Measurements from ENCODE around the gene CDK17. TPM values are rescaled to one million over a fixed set of nuclear protein-coding genes. Genes with fewer than 3 reads are reported as not detected.
"Not testable (repeated sequence)": the region's sequence is repeated elsewhere in the genome, so short reads cannot be mapped to it uniquely, and the experiment has no call there.

CDK17 gene
- total and polyA plus RNA-seq, 12 donors = 8.5 to 32.4 (median 21.0) TPM

DNA sequence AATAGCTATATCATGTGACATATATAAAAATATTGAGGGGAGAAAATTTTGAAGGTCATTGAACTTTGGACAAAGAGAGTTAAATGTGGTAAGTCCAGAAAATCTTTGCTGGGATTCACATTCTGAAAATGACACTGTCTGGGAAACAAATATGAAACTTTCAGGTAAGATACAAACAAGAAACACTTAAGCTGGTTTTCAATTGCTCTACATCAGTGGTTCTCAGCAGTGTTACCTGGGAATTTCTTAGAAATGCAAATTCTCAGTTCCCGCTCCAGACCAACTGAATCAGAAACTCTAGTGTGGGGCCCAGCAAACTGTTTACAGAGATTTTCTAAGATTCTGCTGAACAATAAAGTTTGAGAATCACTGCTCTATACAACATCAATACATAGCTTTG, 3.6 kb upstream of the CDK17 start:
- no peak for TF ChIP-seq CTCF (IDR thresholded peaks at IDR 0.05)
- ATAC-seq (no peak), DNase-seq (no peak)
- Histone ChIP-seq H3K4me1 (peaks cover 0 to 24% (median 6%) of the 10 kb centered on the region in 9 donors), H3K27me3 (no peaks in the 10 kb centered on the region), H3K36me3 (no peaks in the 10 kb centered on the region), H3K4me3 (no peak overlapping the region), H3K27ac (no peak overlapping the region), H3K9me3 (no peaks in the 10 kb centered on the region)
- 94 to 100% methylated on average over 1 of the region's 1 CpG for WGBS, 2 donors
- intact Hi-C loops (cut with DNase I) = loop anchor here in 8 of 10 donors (5.0 to 10.0 kb wide), 13 partner anchors 43 to 369 kb away; partner anchors contain the start of genes CFAP54 (in 3 of the 8) and LTA4H (in 1 of the 8)

GRCh38 chr12:96402522-96402921, 2.3 kb upstream of the CDK17 start:
- 94 to 96% methylated on average over 8 of the region's 8 CpGs for WGBS, 2 donors
- not testable (repeated sequence) for H3K27ac ChIP-seq, DNase-seq, H3K4me3 ChIP-seq, ATAC-seq, H3K27me3 ChIP-seq, H3K36me3 ChIP-seq, H3K9me3 ChIP-seq
- intact Hi-C loops (cut with DNase I) = loop anchor here in 8 of 10 donors (5.0 to 10.0 kb wide), 13 partner anchors 45 to 368 kb away; partner anchors contain the start of genes CFAP54 (in 3 of the 8) and LTA4H (in 1 of the 8)
- H3K4me1 ChIP-seq = peaks cover 0 to 30% (median 19%) of the 10 kb centered on the region in 9 donors

DNA sequence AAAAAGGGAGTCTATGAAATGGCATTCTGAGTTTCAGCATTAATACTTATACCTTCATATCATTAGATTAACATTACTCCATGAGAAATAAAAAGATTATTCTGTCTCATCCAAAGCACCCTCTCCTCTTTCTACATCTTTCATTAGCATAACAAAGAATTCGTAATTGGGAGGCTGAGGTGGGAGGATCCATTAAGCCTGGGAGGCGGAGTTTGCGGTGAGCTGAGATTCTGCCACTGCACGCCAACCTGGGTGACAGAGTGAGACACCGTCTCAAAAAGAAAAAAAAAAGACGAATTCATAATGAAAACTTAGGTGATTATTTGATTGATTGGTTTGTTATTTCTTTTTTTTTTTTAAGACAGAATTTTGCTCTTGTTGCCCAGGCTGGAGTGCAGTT, 1.8 kb upstream of the CDK17 start:
- no peak overlapping the region for H3K4me3 ChIP-seq
- H3K36me3 ChIP-seq = no peaks in the 10 kb centered on the region
- ATAC-seq (no peak), DNase-seq (no peak)
- 90 to 95% methylated on average over 6 of the region's 6 CpGs for WGBS, 2 donors
- no peak for TF ChIP-seq CTCF (IDR thresholded peaks at IDR 0.05)
- no peaks in the 10 kb centered on the region for H3K27me3 ChIP-seq
- intact Hi-C loops (cut with DNase I) = loop anchor here in 8 of 10 donors (5.0 to 10.0 kb wide), 13 partner anchors 45 to 367 kb away; partner anchors contain the start of genes CFAP54 (in 3 of the 8) and LTA4H (in 1 of the 8)
- H3K9me3 ChIP-seq = no peaks in the 10 kb centered on the region
- H3K27ac ChIP-seq = peak overlapping the region in 4 of 10 donors; percentile 96 to 100 (median 100)
- peaks cover 0 to 31% (median 23%) of the 10 kb centered on the region in 9 donors for H3K4me1 ChIP-seq

DNA sequence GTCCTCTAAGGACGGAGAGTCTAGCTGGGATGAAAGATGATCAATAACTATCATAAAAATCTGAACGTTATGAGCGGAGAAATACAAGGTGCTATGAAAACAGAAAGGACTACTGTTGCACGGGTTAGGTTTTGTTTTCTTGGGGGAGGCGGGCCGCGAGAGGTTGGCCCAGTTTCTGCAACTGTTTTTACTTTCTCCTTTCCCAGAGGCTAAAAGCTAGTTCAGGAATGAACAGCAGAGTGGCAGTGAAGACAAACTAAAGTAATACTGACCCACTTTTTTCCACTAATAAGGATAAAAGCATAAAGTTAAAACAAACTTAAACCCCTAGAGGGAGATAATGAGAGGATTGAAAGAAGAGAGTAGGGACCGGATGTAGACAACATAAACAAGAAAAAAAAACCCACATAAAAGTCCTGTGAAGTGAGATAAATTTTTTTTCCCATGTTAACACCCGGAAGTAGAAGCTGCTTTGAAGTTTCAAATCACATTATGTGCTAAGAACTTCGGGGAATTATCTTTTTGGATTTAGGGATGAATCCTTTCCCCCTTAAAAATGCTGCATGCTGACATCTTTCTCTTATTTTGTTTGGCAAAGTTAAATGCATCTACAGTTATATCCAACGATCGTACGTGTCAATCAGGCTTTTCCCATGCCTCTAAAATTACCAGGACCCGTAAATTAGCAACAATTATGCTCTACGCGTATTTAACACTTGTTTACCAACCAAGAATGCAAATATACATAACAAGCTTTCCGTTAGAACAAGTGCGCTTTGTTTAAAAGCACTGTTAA, 1.0 kb upstream of the CDK17 start:
- peak in 4 of 8 donors; percentile 13 to 32 (median 20) for ATAC-seq

More for the DNA sequence above, 1.0 kb upstream of the CDK17 start:
- WGBS, 2 donors = 18% methylated on average over 18 of the region's 18 CpGs
- peak; percentile 19 to 23 for DNase-seq
- no peaks in the 10 kb centered on the region for H3K9me3 ChIP-seq
- peaks cover 0 to 38% (median 26%) of the 10 kb centered on the region in 9 donors for H3K4me1 ChIP-seq
- H3K36me3 ChIP-seq = no peaks in the 10 kb centered on the region
- H3K27ac ChIP-seq = peak overlapping the region; percentile 92 to 100 (median 99)
- TF ChIP-seq CTCF (IDR thresholded peaks at IDR 0.05) = peak in 7 of 9 donors; percentile 14 to 55 (median 39)
- no peaks in the 10 kb centered on the region for H3K27me3 ChIP-seq
- H3K4me3 ChIP-seq = peak overlapping the region; percentile 70 to 97 (median 90)
- intact Hi-C loops (cut with DNase I) = loop anchor here in 8 of 10 donors (5.0 to 10.0 kb wide), 13 partner anchors 46 to 366 kb away; partner anchors contain the start of genes CFAP54 (in 3 of the 8) and LTA4H (in 1 of the 8)

Measured in heart right ventricle (tissue), 16 donors.